NCI-H1436 treated with DMSO at 0.1 percent for 48 hours (cell line): ENCODE results near the gene DUSP22.
"Not testable (repeated sequence)": the region's sequence is repeated elsewhere in the genome, so short reads cannot be mapped to it uniquely, and the experiment has no call there.

Source experiments
- DNase-seq: peaks from one replicate; lab custom pipeline; 2025; lab: John Stamatoyannopoulos, UW

Gene DUSP22

GRCh38 chr6:325161-325860, 33.0 kb downstream of the DUSP22 start:
- DNase-seq = not testable (repeated sequence)

GRCh38 chr6:326066-326465, 33.8 kb downstream of the DUSP22 start:
- not testable (repeated sequence) for DNase-seq

- DNase-seq = no peak
Observed at GRCh38 chr6:326896-327537, 34.7 kb downstream of the DUSP22 start.

GRCh38 chr6:327538-328116, 35.3 kb downstream of the DUSP22 start:
- DNase-seq = no peak

GRCh38 chr6:328136-328670, 35.9 kb downstream of the DUSP22 start:
- DNase-seq = no peak

GRCh38 chr6:328924-329323, 36.6 kb downstream of the DUSP22 start:
- no peak for DNase-seq

- DNase-seq = no peak
Observed at GRCh38 chr6:329888-330691, 37.8 kb downstream of the DUSP22 start.

GRCh38 chr6:330948-331347, 38.7 kb downstream of the DUSP22 start:
- no peak for DNase-seq

- no peak for DNase-seq
Observed at GRCh38 chr6:331622-332521, 39.6 kb downstream of the DUSP22 start.

- no peak for DNase-seq
Observed at GRCh38 chr6:332671-333070, 40.4 kb downstream of the DUSP22 start.

- DNase-seq = no peak
Observed at GRCh38 chr6:333379-334002, 41.2 kb downstream of the DUSP22 start.

- DNase-seq = no peak
Observed at GRCh38 chr6:334536-335510, 42.5 kb downstream of the DUSP22 start.

GRCh38 chr6:335572-335971, 43.3 kb downstream of the DUSP22 start:
- no peak for DNase-seq

GRCh38 chr6:336159-337114, 44.1 kb downstream of the DUSP22 start:
- no peak for DNase-seq

GRCh38 chr6:337805-338368, 45.6 kb downstream of the DUSP22 start:
- no peak for DNase-seq

- no peak for DNase-seq
Observed at GRCh38 chr6:338815-339262, 46.6 kb downstream of the DUSP22 start.

GRCh38 chr6:339480-339879, 47.2 kb downstream of the DUSP22 start:
- DNase-seq = no peak
